ENCODE results near the gene IGF2BP3.

DNA sequence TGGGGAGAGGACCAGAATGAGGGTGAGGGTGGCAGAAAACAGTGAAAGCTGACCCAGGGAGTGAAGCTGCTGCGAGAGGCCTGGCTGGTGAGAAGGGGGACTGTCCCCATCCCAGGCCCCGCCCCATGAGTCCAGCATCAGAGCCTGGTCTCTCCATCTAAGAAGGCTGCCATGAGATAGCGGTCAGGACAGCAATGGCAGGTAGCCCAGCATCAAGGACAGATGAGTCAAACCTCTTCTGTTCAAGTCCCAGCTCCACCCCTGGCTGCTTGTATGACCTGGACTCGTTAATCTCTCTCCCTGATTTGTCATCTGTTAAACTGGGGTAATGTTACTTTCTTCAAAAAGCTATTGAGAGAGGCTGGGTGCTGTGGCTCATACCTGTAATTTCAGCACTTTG, 201.5 kb downstream of the IGF2BP3 start:
- TF ChIP-seq, protein P1, sequence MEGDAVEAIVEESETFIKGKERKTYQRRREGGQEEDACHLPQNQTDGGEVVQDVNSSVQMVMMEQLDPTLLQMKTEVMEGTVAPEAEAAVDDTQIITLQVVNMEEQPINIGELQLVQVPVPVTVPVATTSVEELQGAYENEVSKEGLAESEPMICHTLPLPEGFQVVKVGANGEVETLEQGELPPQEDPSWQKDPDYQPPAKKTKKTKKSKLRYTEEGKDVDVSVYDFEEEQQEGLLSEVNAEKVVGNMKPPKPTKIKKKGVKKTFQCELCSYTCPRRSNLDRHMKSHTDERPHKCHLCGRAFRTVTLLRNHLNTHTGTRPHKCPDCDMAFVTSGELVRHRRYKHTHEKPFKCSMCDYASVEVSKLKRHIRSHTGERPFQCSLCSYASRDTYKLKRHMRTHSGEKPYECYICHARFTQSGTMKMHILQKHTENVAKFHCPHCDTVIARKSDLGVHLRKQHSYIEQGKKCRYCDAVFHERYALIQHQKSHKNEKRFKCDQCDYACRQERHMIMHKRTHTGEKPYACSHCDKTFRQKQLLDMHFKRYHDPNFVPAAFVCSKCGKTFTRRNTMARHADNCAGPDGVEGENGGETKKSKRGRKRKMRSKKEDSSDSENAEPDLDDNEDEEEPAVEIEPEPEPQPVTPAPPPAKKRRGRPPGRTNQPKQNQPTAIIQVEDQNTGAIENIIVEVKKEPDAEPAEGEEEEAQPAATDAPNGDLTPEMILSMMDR (IDR thresholded peaks at IDR 0.05) = no peak
- no peak for TF ChIP-seq POLR2A (IDR thresholded peaks at IDR 0.05)
